K562 (cell line): ENCODE measurements around the gene GPRC5B. TPM values are rescaled to one million over a fixed set of nuclear protein-coding genes. Genes with fewer than 3 reads are reported as not detected.
A peak's percentile ranks its signal among the peaks of the same experiment; 100 is the strongest.

Experiments
- CBFA2T2 ChIP-seq: fragments of 450-650 bp; conservative IDR thresholded peaks from 2 replicates; pipeline ENCODE4 v1.6.1; 2017; ENCODE audit warnings: mild to moderate bottlenecking
- DPF2 ChIP-seq: fragments of 450-650 bp; IDR thresholded peaks from 2 replicates; pipeline ENCODE4 v1.6.1; 2016
- EZH2 ChIP-seq: IDR thresholded peaks from 2 replicates; pipeline ENCODE4 v1.6.1; 2012; ENCODE audit warnings: low read depth, mild to moderate bottlenecking, inconsistent platforms, low read length, borderline replicate concordance
- LCOR ChIP-seq: sonication (generic); formaldehyde crosslinking; IDR thresholded peaks from 2 replicates; pipeline ENCODE4 v1.8.0; 2022; ENCODE audit warnings: mild to moderate bottlenecking, missing genetic modification reagents
- SNIP1 ChIP-seq: fragments of 450-650 bp; IDR thresholded peaks from 2 replicates; pipeline ENCODE4 v1.7.1; 2017; ENCODE audit warnings: low read depth, mild to moderate bottlenecking
- ZC3H11A ChIP-seq: IDR thresholded peaks from 2 replicates; pipeline ENCODE4 v1.6.1; 2012; ENCODE audit warnings: low read depth, low read length, improper control_type of control experiment
- ZNF174 ChIP-seq: fragments of 250-450 bp; sonication (Bioruptor Pico); IDR thresholded peaks from 2 replicates; pipeline ENCODE4 v1.4.0; 2020; ENCODE audit warnings: mild to moderate bottlenecking
- ZNF766 ChIP-seq: fragments of 200-800 bp; sonication (Bioruptor generic); conservative IDR thresholded peaks from 2 replicates; pipeline ENCODE4 v1.6.1; 2016; ENCODE audit warnings: missing genetic modification characterization, missing compliant biosample characterization
- ZNF77 ChIP-seq: fragments of 250-450 bp; sonication (Bioruptor Pico); IDR thresholded peaks from 2 replicates; pipeline ENCODE4 v1.5.0; 2020
- polyA plus RNA-seq, 8 experiments: library from polyadenylated mRNA; depleted of rRNA in 4 of 8; stranded (reverse) in 5 of 8; unstranded in 3 of 8; fragments of >200 nt; fragmentation: Nextera tagmentation in 2 of 8; fragmentation: Illumina TruSeq in 1 of 8; extraction: Ambion mirVana in 2 of 8; extraction: Trizol in 1 of 8; gene quantifications; 2 replicates each; pipeline versions ENCODE4 v1.2.1 to v1.2.3, GENCODE V29; 2011 to 2014; ENCODE audit warnings: inconsistent platforms in 1 of 8, missing spikeins in 1 of 8
- total RNA-seq, 7 experiments: library from RNA; depleted of rRNA in 6 of 7; stranded (reverse); fragments of >200 nt in 6 of 7; fragmentation: Illumina TruSeq in 2 of 7; extraction: Trizol in 2 of 7; gene quantifications; 2 replicates each; pipeline versions ENCODE4 v1.2.1 to v1.2.3, GENCODE V29; 2011 to 2021; ENCODE audit warnings: low replicate concordance in 1 of 7
- TF ChIP-seq, protein P1 (sequence below): fragments of 250-450 bp; sonication (Bioruptor Pico); IDR thresholded peaks from 2 replicates; pipeline ENCODE4 v1.9.0; 2021; ENCODE audit warnings: mild to moderate bottlenecking
- TF ChIP-seq, protein P2 (sequence below): sonication (generic); formaldehyde crosslinking; IDR thresholded peaks from 2 replicates; pipeline ENCODE4 v1.9.0; 2022; ENCODE audit warnings: mild to moderate bottlenecking, missing genetic modification reagents
- TF ChIP-seq, protein P3 (sequence below), 2 experiments: fragments of 450-650 bp; formaldehyde crosslinking in 1 of 2; IDR thresholded peaks; 2 replicates each; pipeline versions ENCODE4 v1.4.0 to v1.6.1; 2014 to 2020; ENCODE audit warnings: mild to moderate bottlenecking in 2 of 2, borderline replicate concordance in 1 of 2, low read depth in 1 of 2
- TF ChIP-seq, protein P4 (sequence below): fragments of 450-650 bp; conservative IDR thresholded peaks from 2 replicates; pipeline ENCODE4 v1.6.1; 2016; ENCODE audit warnings: missing genetic modification characterization, low read depth, mild to moderate bottlenecking, missing compliant biosample characterization, moderate library complexity

GPRC5B gene
- total and polyA plus RNA-seq, 9 of the 15 experiments (the other 6 are each of a cell fraction or from before 2014, with no cell fraction given), result 0.65 to 5.5 (median 1.3) TPM

DNA sequence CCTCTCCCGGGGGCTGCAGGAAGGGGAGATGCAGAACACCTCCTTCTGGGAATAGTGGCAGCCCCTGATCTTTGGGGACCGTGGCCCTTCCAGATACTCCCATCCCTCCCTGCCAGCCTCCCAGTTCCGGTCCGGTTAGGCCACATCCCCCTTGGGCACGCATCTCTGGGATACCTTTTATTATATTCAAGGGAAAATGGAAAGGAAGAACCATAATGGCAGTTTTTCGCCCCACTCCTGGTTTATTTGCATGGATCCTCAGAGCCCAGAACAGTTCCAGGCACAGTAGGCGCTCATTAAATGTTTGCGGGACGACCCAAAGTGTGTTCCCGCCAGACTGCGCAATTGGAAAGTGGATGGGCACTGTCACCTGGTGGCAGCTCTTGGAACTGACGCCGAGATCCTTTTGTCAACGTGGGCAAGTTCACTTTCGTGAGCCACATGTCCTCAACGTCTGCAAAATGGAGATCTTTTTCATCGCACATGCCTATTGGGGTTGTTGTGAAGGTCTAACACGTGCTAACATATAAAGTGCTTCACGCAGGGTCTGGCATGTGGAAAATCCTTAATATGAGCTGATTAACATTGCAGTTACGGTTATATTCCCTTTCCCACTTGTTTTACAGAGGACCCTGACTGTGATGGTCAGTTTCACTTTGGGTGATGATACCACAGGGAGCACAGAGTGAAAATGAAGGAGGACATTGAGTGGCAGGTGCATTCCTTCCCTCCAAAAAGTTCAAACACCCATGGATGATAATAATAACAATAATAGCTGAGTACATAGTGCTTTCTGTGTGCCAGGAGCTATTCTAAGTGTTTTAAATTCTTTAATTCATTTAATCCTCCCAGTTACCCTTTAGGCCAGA, 1.7 kb upstream of the GPRC5B start (continued):
- TF ChIP-seq, protein P1, sequence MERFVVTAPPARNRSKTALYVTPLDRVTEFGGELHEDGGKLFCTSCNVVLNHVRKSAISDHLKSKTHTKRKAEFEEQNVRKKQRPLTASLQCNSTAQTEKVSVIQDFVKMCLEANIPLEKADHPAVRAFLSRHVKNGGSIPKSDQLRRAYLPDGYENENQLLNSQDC (CRISPR knock-in tag), result no peak
- TF ChIP-seq EZH2 (no peak), ZC3H11A (no peak), SNIP1 (no peak), ZNF174 (no peak), ZNF77 (CRISPR knock-in tag) (no peak), LCOR (CRISPR knock-in tag) (no peak), ZNF766 (CRISPR knock-in tag) (no peak), DPF2 (no peak), CBFA2T2 (no peak)
- TF ChIP-seq, protein P2, sequence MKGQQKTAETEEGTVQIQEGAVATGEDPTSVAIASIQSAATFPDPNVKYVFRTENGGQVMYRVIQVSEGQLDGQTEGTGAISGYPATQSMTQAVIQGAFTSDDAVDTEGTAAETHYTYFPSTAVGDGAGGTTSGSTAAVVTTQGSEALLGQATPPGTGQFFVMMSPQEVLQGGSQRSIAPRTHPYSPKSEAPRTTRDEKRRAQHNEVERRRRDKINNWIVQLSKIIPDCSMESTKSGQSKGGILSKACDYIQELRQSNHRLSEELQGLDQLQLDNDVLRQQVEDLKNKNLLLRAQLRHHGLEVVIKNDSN (CRISPR knock-in tag), result no peak
- TF ChIP-seq, protein P3, sequence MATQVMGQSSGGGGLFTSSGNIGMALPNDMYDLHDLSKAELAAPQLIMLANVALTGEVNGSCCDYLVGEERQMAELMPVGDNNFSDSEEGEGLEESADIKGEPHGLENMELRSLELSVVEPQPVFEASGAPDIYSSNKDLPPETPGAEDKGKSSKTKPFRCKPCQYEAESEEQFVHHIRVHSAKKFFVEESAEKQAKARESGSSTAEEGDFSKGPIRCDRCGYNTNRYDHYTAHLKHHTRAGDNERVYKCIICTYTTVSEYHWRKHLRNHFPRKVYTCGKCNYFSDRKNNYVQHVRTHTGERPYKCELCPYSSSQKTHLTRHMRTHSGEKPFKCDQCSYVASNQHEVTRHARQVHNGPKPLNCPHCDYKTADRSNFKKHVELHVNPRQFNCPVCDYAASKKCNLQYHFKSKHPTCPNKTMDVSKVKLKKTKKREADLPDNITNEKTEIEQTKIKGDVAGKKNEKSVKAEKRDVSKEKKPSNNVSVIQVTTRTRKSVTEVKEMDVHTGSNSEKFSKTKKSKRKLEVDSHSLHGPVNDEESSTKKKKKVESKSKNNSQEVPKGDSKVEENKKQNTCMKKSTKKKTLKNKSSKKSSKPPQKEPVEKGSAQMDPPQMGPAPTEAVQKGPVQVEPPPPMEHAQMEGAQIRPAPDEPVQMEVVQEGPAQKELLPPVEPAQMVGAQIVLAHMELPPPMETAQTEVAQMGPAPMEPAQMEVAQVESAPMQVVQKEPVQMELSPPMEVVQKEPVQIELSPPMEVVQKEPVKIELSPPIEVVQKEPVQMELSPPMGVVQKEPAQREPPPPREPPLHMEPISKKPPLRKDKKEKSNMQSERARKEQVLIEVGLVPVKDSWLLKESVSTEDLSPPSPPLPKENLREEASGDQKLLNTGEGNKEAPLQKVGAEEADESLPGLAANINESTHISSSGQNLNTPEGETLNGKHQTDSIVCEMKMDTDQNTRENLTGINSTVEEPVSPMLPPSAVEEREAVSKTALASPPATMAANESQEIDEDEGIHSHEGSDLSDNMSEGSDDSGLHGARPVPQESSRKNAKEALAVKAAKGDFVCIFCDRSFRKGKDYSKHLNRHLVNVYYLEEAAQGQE (IDR thresholded peaks at IDR 0.05; ENCODE audit: borderline replicate concordance), result peak; percentile 92
- TF ChIP-seq, protein P3 (CRISPR knock-in tag; IDR thresholded peaks at IDR 0.05; ENCODE audit: low read depth), result no peak
- TF ChIP-seq, protein P4, sequence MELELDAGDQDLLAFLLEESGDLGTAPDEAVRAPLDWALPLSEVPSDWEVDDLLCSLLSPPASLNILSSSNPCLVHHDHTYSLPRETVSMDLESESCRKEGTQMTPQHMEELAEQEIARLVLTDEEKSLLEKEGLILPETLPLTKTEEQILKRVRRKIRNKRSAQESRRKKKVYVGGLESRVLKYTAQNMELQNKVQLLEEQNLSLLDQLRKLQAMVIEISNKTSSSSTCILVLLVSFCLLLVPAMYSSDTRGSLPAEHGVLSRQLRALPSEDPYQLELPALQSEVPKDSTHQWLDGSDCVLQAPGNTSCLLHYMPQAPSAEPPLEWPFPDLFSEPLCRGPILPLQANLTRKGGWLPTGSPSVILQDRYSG (tag), result no peak
